A673 (cell line): ENCODE results near the gene HMHB1. TPM values are rescaled to one million over a fixed set of nuclear protein-coding genes. Genes with fewer than 3 reads are reported as not detected.

ENCODE experiments used
- BruUV-seq: library from RNA; stranded (reverse); fragments of 400-500 nt; replicated peaks from 2 replicates; lab custom pipeline; 2021; lab: Mats Ljungman, UMichigan
- CTCF ChIA-PET: fragments of 300-600 bp; sonication (Branson Sonifier 250); formaldehyde crosslinking; loops from one replicate; lab custom pipeline; 2022; ENCODE audit warnings: antibody characterized with exemption; lab: Charles Lee
- POLR2A ChIA-PET: fragments of 300-600 bp; sonication (Branson Sonifier 250); formaldehyde crosslinking; loops from one replicate; lab custom pipeline; 2022; ENCODE audit warnings: antibody characterized with exemption; ENCODE audit not compliant: low non-redundant PET; lab: Charles Lee
- DNase-seq: peaks from one replicate; pipeline ENCODE4 v3.0.0-alpha.2; 2015; ENCODE audit warnings: low spot score
- H3K27ac ChIP-seq: fragments of 200-600 bp; sonication (generic); 2 replicates; pipeline ENCODE4 v1.5.1; 2016; ENCODE audit warnings: mixed run types, low read depth, mild to moderate bottlenecking, mixed read lengths, antibody characterized with exemption, low read length; ENCODE audit not compliant: poor library complexity, severe bottlenecking
- H3K27me3 ChIP-seq: fragments of 200-600 bp; sonication (generic); replicated peaks from 2 replicates; pipeline ENCODE4 v1.6.1; 2017; ENCODE audit warnings: mixed run types, low read depth, mild to moderate bottlenecking, mixed read lengths, antibody characterized with exemption, low read length; ENCODE audit not compliant: insufficient read depth, poor library complexity
- H3K36me3 ChIP-seq: fragments of 200-600 bp; sonication (generic); 2 replicates; pipeline ENCODE4 v1.6.1; 2016; ENCODE audit warnings: mixed run types, mild to moderate bottlenecking, mixed read lengths, antibody characterized with exemption, low read length; ENCODE audit not compliant: insufficient read depth, poor library complexity, severe bottlenecking
- H3K4me1 ChIP-seq: fragments of 200-600 bp; sonication (generic); 2 replicates; pipeline ENCODE4 v1.6.1; 2017; ENCODE audit warnings: mixed run types, mild to moderate bottlenecking, mixed read lengths, antibody characterized with exemption, low read length; ENCODE audit not compliant: insufficient read depth, poor library complexity, severe bottlenecking
- H3K4me3 ChIP-seq: fragments of 200-600 bp; sonication (generic); 2 replicates; pipeline ENCODE4 v1.5.1; 2016; ENCODE audit warnings: low read depth, mixed run types, mild to moderate bottlenecking, mixed read lengths, low read length; ENCODE audit not compliant: poor library complexity, severe bottlenecking
- H3K9me3 ChIP-seq: fragments of 200-600 bp; sonication (generic); 2 replicates; pipeline ENCODE4 v1.6.1; 2016; ENCODE audit warnings: mixed run types, low read depth, mild to moderate bottlenecking, mixed read lengths, antibody characterized with exemption, low read length; ENCODE audit not compliant: poor library complexity, severe bottlenecking
- EZH2 ChIP-seq: fragments of 200-600 bp; sonication (generic); IDR thresholded peaks from 2 replicates; pipeline ENCODE4 v1.6.1; 2017; ENCODE audit warnings: borderline replicate concordance, low read depth, mild to moderate bottlenecking, mixed read lengths, antibody characterized with exemption, low read length; ENCODE audit not compliant: poor library complexity, severe bottlenecking
- intact Hi-C: fragments of 100-400 bp; cut with micrococcal nuclease; formaldehyde crosslinking; loops from one replicate; pipeline ENCODE4 v1.10.0; 2022; ENCODE audit not compliant: unreplicated experiment
- total RNA-seq: library from RNA; stranded (reverse); gene quantifications from 2 replicates; pipeline ENCODE4 v1.2.3, GENCODE V29; 2021
- TF ChIP-seq, protein P1 (sequence below): fragments of 300-800, 200-600 bp; sonication (generic); conservative IDR thresholded peaks from 2 replicates; pipeline ENCODE4 v1.5.1; 2017; ENCODE audit warnings: low read depth, mild to moderate bottlenecking, antibody characterized with exemption, low read length, moderate library complexity, mixed read lengths

The HMHB1 gene
- total RNA-seq, 1 experiment from 2014 or later: not detected

DNA sequence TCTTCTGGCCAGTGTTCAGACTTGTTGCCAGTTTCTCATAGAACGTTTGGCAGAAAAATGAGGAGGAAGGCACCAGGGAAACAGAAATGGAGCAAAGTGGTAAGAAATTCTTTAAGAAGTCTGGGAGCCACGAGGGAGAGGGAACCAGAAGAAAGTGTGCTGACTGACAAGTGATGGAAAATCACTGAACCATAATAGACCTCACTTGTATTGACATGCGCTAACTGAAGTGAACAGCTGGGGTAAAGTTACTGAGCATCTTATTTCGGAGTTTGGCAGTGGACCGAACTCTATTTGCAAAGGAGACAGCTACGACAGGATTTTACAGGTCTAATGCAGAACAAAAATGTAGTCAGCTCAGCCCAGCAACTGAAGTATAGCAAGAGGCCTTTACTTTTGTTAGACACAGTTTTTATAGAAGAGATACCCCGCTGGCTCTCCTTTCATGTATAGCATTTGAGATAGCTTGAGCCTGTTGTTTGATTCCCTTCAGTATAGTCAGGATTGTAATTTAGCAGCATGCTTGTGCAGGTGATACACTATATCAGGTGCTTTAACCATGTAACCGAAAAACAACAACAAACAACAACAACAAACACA is 53.6 kb downstream of the HMHB1 start:
- Histone ChIP-seq H3K27ac (no peak overlapping the region), H3K9me3 (no peaks in the 10 kb centered on the region), H3K4me1 (no peaks in the 10 kb centered on the region), H3K4me3 (no peak overlapping the region), H3K36me3 (no peaks in the 10 kb centered on the region), H3K27me3 (peaks cover 4% of the 10 kb centered on the region)
- TF ChIP-seq, protein P1, sequence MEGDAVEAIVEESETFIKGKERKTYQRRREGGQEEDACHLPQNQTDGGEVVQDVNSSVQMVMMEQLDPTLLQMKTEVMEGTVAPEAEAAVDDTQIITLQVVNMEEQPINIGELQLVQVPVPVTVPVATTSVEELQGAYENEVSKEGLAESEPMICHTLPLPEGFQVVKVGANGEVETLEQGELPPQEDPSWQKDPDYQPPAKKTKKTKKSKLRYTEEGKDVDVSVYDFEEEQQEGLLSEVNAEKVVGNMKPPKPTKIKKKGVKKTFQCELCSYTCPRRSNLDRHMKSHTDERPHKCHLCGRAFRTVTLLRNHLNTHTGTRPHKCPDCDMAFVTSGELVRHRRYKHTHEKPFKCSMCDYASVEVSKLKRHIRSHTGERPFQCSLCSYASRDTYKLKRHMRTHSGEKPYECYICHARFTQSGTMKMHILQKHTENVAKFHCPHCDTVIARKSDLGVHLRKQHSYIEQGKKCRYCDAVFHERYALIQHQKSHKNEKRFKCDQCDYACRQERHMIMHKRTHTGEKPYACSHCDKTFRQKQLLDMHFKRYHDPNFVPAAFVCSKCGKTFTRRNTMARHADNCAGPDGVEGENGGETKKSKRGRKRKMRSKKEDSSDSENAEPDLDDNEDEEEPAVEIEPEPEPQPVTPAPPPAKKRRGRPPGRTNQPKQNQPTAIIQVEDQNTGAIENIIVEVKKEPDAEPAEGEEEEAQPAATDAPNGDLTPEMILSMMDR: no peak
- no peak for TF ChIP-seq EZH2
- ChIA-PET CTCF (interaction anchor here (0.6 kb wide), 1 partner anchor 999 kb away, joined by 6 read pairs; no protein-coding TSS in a partner anchor), POLR2A (no interaction called here)
- BruUV-seq: no TSS peak
- DNase-seq: no peak
- intact Hi-C loops: no loop called here
